ENCODE data around the gene QKI. TPM values are rescaled to one million over a fixed set of nuclear protein-coding genes. Genes with fewer than 3 reads are reported as not detected.

The QKI gene
- total RNA-seq, 1 experiment from 2014 or later, result 176 TPM

- no peak overlapping the region for H3K56ac ChIP-seq (ENCODE audit: insufficient read length, low read depth, low read length)
- H3K4me1 ChIP-seq (ENCODE audit: insufficient read depth, low read length), result no peaks in the 10 kb centered on the region
- H2AK5ac ChIP-seq (ENCODE audit: insufficient read length, low read length), result no peak overlapping the region
- H3K4me3 Mint-ChIP-seq, result no peak overlapping the region
- H3K4me1 Mint-ChIP-seq, result peaks cover 0 to under 1% of the 10 kb centered on the region in 2 experiments; a peak in 2 of 4 replicates
- no peak overlapping the region for H2BK20ac ChIP-seq (ENCODE audit: low read depth, low read length, poor library complexity, severe bottlenecking)
- TF ChIP-seq CTCF (conservative IDR thresholded peaks at IDR 0.05), result no peak
- H2BK120ac ChIP-seq (ENCODE audit: low read depth, low read length, poor library complexity, severe bottlenecking), result no peak overlapping the region
- H3K27ac Mint-ChIP-seq, result no peak overlapping the region
- WGBS (ENCODE audit: extremely low coverage, insufficient read length, low lambda C conversion rate), result no CpG with 5 or more reads among the region's 5 CpGs
- H2AFZ ChIP-seq (ENCODE audit: low read length), result no peak overlapping the region
- no peak overlapping the region for H3K23ac ChIP-seq (ENCODE audit: insufficient read length, low read depth, low read length)
- H3K36me3 Mint-ChIP-seq (ENCODE audit: insufficient read depth in 1 of 3, low read depth in 3 of 3), result no peaks in the 10 kb centered on the region; a peak in 2 of 7 replicates
- H4K8ac ChIP-seq (replicated peaks; ENCODE audit: insufficient read length, low read depth, low read length), result no peak overlapping the region
- DNase-seq, result no peak
- no peaks in the 10 kb centered on the region for H3K23me2 ChIP-seq (ENCODE audit: insufficient read length, low read depth, low read length, poor library complexity, severe bottlenecking)
- no peak overlapping the region for H3K9ac ChIP-seq (ENCODE audit: extremely low read depth, insufficient read length, low read length)
- H2BK15ac ChIP-seq (ENCODE audit: low read depth, low read length), result no peak overlapping the region
- no peaks in the 10 kb centered on the region for H3K9me3 ChIP-seq (ENCODE audit: control insufficient read depth, low read depth, low read length)
- no peak overlapping the region for H3K18ac ChIP-seq (ENCODE audit: insufficient read length, low read depth, low read length)
- no peaks in the 10 kb centered on the region for H3K79me2 ChIP-seq (ENCODE audit: insufficient read depth, low read length)
- H3T11ph ChIP-seq (ENCODE audit: low read length), result no peak overlapping the region
- H2BK5ac ChIP-seq (ENCODE audit: insufficient read length, low read length), result no peak overlapping the region
- H3K4me2 ChIP-seq (ENCODE audit: insufficient read depth, insufficient read length, low read length), result no peak overlapping the region
- no peaks in the 10 kb centered on the region for H3K79me1 ChIP-seq (ENCODE audit: insufficient read depth, low read depth, low read length, poor library complexity, severe bottlenecking)
- no peak overlapping the region for H3K27ac ChIP-seq (ENCODE audit: insufficient read length, low read depth, low read length)
- no peak overlapping the region for H2BK12ac ChIP-seq (ENCODE audit: insufficient read length, low read depth, low read length)
- peaks cover 2% of the 10 kb centered on the region for H3K27me3 Mint-ChIP-seq (ENCODE audit: low read depth)
- H4K5ac ChIP-seq (ENCODE audit: insufficient read length, low read depth, low read length), result no peak overlapping the region
- no peak overlapping the region for H3K14ac ChIP-seq (ENCODE audit: insufficient read depth, low read length)
- no peaks in the 10 kb centered on the region for H4K20me1 ChIP-seq (ENCODE audit: control insufficient read depth, insufficient read depth, insufficient read length)
- no peak overlapping the region for H4K91ac ChIP-seq (ENCODE audit: insufficient read length, low read depth, low read length)
- H3K9me3 Mint-ChIP-seq, result peaks cover 0 to 1% of the 10 kb centered on the region in 2 experiments; a peak in 2 of 5 replicates
- H3K4ac ChIP-seq (ENCODE audit: low read depth, low read length), result no peak overlapping the region
- H3K27me3 ChIP-seq (ENCODE audit: insufficient read depth, low read length), result no peaks in the 10 kb centered on the region
Observed at GRCh38 chr6:163600331-163600730, 185.8 kb downstream of the QKI start.
